Panc1 (cell line): ENCODE measurements around the gene ZFYVE28. TPM values are rescaled to one million over a fixed set of nuclear protein-coding genes. Genes with fewer than 3 reads are reported as not detected.

Experiments used
- ATAC-seq: fragments of 200-7000 bp; cut with Tn5 transposase; 2 replicates; pipeline ENCODE4 v1.9.1; 2020; ENCODE audit warnings: mild to moderate bottlenecking, moderate library complexity
- BruUV-seq: library from RNA; stranded (reverse); fragments of 400-500 nt; replicated peaks from 2 replicates; lab custom pipeline; 2021; lab: Mats Ljungman, UMichigan
- CTCF ChIA-PET: fragments of 300-600 bp; sonication (Branson Sonifier 250); formaldehyde crosslinking; loops from one replicate; lab custom pipeline; 2022; ENCODE audit warnings: antibody characterized with exemption; lab: Charles Lee
- POLR2A ChIA-PET: fragments of 300-600 bp; sonication (Branson Sonifier 250); formaldehyde crosslinking; loops from one replicate; lab custom pipeline; 2022; ENCODE audit warnings: antibody characterized with exemption; lab: Charles Lee
- DNase-seq: peaks from one replicate; pipeline ENCODE4 v3.0.0-alpha.2; 2010; ENCODE audit warnings: low read depth, low spot score
- H3K27ac ChIP-seq: 2 replicates; pipeline ENCODE4 v1.5.1; 2011; ENCODE audit warnings: mild to moderate bottlenecking, low read length, inconsistent platforms
- H3K27me3 ChIP-seq: fragments of 200-500 bp; sonication (Bioruptor generic); 2 replicates; pipeline ENCODE4 v1.6.0; 2014; ENCODE audit warnings: low read length, inconsistent platforms; ENCODE audit not compliant: control insufficient read depth, insufficient read depth
- H3K36me3 ChIP-seq: fragments of 200-500 bp; sonication (Bioruptor generic); 2 replicates; pipeline ENCODE4 v1.5.1; 2014; ENCODE audit warnings: inconsistent platforms, mild to moderate bottlenecking, low read length, moderate library complexity; ENCODE audit not compliant: control insufficient read depth, insufficient read depth
- H3K4me1 ChIP-seq: 2 replicates; pipeline ENCODE4 v1.5.1; 2011; ENCODE audit warnings: inconsistent platforms, mild to moderate bottlenecking, low read length, moderate library complexity; ENCODE audit not compliant: control insufficient read depth, insufficient read depth
- H3K4me3 ChIP-seq, 2 experiments: 2 replicates each; pipeline ENCODE4 v1.5.1; 2011 to 2012; ENCODE audit warnings: low read depth in 2 of 2, low read length in 2 of 2, mild to moderate bottlenecking in 2 of 2, inconsistent platforms in 1 of 2, moderate library complexity in 1 of 2
- H3K9me3 ChIP-seq: fragments of 200-500 bp; sonication (Bioruptor generic); 2 replicates; pipeline ENCODE4 v1.5.1; 2014; ENCODE audit warnings: low read depth, mild to moderate bottlenecking, inconsistent platforms, low read length, moderate library complexity; ENCODE audit not compliant: control insufficient read depth, insufficient read depth
- POLR2AphosphoS5 ChIP-seq: IDR thresholded peaks from 2 replicates; pipeline ENCODE4 v1.6.1; 2012; ENCODE audit warnings: mild to moderate bottlenecking, low read depth, low read length, moderate library complexity
- SIN3A ChIP-seq: IDR thresholded peaks from 2 replicates; pipeline ENCODE4 v1.6.1; 2012; ENCODE audit warnings: low read depth, mild to moderate bottlenecking, low read length, moderate library complexity, borderline replicate concordance; ENCODE audit not compliant: insufficient read depth
- TCF7L2 ChIP-seq: IDR thresholded peaks from 2 replicates; pipeline ENCODE4 v1.6.1; 2011; ENCODE audit warnings: mild to moderate bottlenecking, low read depth, low read length, inconsistent platforms
- in situ Hi-C: cut with HindIII; loops from 2 replicates; pipeline ENCODE4 v1.10.0; 2016; ENCODE audit warnings: low sequenced_read_pairs, low pct_unique_long_range_greater_than_20kb
- intact Hi-C: fragments of 100-400 bp; cut with micrococcal nuclease; formaldehyde crosslinking; loops from one replicate; pipeline ENCODE4 v1.10.0; 2022; ENCODE audit not compliant: unreplicated experiment
- total RNA-seq: library from RNA; stranded (reverse); gene quantifications from one replicate; pipeline ENCODE4 v1.2.1, GENCODE V29; 2021; ENCODE audit not compliant: unreplicated experiment
- TF ChIP-seq, protein P1 (sequence below), 2 experiments: IDR thresholded peaks; 2 replicates each; pipeline ENCODE4 v1.6.1; 2011 to 2012; ENCODE audit warnings: low read depth in 2 of 2, control low read depth in 1 of 2, low read length in 1 of 2, mild to moderate bottlenecking in 1 of 2, moderate library complexity in 1 of 2; ENCODE audit not compliant: insufficient read depth in 1 of 2
- TF ChIP-seq, protein P2 (sequence below): fragments of 450-650 bp; IDR thresholded peaks from 2 replicates; pipeline ENCODE4 v1.5.1; 2017; ENCODE audit warnings: mild to moderate bottlenecking

The ZFYVE28 gene
- total RNA-seq, 1 experiment from 2014 or later: 11.9 TPM

DNA sequence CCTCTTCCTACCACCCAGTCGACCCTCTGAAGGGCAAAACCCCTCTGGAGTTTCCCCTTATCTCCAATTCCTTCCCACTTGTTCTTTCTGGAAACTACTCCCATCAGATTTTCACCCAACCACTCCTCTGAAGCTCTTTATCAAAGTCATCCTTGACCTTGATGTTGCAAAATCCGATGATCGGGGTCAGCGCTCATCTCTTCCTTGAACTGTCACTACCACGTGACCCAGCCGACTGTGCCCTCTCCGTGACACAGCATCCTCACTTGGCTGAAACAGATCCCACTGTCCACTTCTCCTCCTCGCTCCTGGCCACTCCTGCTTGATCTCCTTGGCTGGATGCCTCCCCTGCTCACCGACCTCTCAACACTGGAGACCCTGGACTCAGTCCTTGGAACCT, 1.4 kb upstream of the ZFYVE28 start:
- Histone ChIP-seq H3K9me3 (no peaks in the 10 kb centered on the region), H3K36me3 (no peaks in the 10 kb centered on the region), H3K27ac (no peak overlapping the region), H3K27me3 (no peaks in the 10 kb centered on the region), H3K4me1 (peaks cover 6% of the 10 kb centered on the region), H3K4me3 (no peak overlapping the region)
- no peak for DNase-seq
- intact Hi-C loops: no loop called here
- TF ChIP-seq, protein P1, sequence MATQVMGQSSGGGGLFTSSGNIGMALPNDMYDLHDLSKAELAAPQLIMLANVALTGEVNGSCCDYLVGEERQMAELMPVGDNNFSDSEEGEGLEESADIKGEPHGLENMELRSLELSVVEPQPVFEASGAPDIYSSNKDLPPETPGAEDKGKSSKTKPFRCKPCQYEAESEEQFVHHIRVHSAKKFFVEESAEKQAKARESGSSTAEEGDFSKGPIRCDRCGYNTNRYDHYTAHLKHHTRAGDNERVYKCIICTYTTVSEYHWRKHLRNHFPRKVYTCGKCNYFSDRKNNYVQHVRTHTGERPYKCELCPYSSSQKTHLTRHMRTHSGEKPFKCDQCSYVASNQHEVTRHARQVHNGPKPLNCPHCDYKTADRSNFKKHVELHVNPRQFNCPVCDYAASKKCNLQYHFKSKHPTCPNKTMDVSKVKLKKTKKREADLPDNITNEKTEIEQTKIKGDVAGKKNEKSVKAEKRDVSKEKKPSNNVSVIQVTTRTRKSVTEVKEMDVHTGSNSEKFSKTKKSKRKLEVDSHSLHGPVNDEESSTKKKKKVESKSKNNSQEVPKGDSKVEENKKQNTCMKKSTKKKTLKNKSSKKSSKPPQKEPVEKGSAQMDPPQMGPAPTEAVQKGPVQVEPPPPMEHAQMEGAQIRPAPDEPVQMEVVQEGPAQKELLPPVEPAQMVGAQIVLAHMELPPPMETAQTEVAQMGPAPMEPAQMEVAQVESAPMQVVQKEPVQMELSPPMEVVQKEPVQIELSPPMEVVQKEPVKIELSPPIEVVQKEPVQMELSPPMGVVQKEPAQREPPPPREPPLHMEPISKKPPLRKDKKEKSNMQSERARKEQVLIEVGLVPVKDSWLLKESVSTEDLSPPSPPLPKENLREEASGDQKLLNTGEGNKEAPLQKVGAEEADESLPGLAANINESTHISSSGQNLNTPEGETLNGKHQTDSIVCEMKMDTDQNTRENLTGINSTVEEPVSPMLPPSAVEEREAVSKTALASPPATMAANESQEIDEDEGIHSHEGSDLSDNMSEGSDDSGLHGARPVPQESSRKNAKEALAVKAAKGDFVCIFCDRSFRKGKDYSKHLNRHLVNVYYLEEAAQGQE (IDR thresholded peaks at IDR 0.05; ENCODE audit: insufficient read depth in 1 of 2, low read depth in 2 of 2, low read length in 1 of 2): no peak
- TF ChIP-seq TCF7L2 (no peak), POLR2AphosphoS5 (no peak), SIN3A (no peak)
- TF ChIP-seq, protein P2, sequence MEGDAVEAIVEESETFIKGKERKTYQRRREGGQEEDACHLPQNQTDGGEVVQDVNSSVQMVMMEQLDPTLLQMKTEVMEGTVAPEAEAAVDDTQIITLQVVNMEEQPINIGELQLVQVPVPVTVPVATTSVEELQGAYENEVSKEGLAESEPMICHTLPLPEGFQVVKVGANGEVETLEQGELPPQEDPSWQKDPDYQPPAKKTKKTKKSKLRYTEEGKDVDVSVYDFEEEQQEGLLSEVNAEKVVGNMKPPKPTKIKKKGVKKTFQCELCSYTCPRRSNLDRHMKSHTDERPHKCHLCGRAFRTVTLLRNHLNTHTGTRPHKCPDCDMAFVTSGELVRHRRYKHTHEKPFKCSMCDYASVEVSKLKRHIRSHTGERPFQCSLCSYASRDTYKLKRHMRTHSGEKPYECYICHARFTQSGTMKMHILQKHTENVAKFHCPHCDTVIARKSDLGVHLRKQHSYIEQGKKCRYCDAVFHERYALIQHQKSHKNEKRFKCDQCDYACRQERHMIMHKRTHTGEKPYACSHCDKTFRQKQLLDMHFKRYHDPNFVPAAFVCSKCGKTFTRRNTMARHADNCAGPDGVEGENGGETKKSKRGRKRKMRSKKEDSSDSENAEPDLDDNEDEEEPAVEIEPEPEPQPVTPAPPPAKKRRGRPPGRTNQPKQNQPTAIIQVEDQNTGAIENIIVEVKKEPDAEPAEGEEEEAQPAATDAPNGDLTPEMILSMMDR: no peak
- ChIA-PET POLR2A (interaction anchor here (0.6 kb wide), 1 partner anchor 919 kb away, joined by 3 read pairs; no protein-coding TSS in a partner anchor), CTCF (no interaction called here)
- no peak for ATAC-seq
- no TSS peak for BruUV-seq
- in situ Hi-C loops: no loop called here

DNA sequence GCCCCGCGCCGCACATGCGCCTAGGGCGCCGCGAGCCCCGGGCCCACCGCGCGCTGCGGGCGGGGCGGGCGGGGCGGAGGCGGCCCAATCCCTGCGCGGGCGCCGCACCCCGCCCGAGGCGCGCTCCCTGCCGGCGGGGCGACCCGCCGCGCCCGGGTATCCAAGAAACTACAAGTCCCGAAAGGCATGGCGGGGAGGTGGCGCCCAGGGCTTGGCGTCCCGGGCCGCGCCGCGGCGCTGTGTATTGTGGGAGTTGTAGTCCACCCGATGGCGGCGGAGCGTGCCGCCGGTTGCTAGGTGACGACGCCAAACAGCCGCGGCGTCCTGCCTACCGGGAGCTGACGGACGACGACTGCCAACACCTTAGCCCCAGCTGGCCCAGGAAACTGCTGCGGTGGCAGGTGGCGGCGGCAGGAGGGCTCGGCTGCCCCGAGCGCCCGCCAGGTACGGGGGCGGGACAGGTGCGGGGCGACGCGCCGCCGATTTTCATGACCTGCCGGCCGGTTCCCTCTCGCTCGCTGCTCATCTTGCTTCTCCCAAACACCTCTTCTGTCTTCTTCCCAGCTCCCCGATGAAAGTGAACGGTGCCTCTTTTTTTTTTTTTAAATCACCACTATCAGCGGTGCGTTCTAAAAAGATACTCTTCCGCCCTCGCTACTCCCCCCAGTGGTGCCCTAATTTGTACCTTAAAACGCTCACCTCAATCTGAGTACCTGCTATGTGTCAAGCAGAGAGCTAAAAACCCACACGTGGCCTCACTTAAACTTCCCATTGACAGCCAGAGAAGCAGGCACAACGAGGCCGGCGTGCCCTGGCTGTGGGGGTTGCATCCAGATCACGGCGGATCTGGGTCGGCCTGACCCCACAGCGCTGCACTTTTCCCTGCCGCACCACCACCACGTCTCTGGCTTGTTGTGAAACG, 466 bp upstream of the ZFYVE28 start, which contains the start of gene CFAP99:
Gene CFAP99, plus strand, starts transcription at position 306 of the 922 bp plus-strand sequence.
- peaks cover 15% of the 10 kb centered on the region for H3K4me1 ChIP-seq
- POLR2A ChIA-PET: interaction anchor here (0.5 to 0.6 kb wide), 2 partner anchors 157 to 918 kb away, joined by 3 read pairs; no protein-coding TSS in a partner anchor
- ATAC-seq: peak; percentile 87
- BruUV-seq: no TSS peak
- TF ChIP-seq POLR2AphosphoS5: no peak
- TF ChIP-seq, protein P2: peak; percentile 47; the same call in 1 of the 2 replicates
- DNase-seq: no peak
- peak within 1 kb of the TSS; percentile 77 for H3K27ac ChIP-seq
- intact Hi-C loops (no loop called here), in situ Hi-C loops (no loop called here)
- no peaks in the 10 kb centered on the region for H3K36me3 ChIP-seq
- H3K4me3 ChIP-seq: peak within 1 kb of the TSS; percentile 60 to 73
- no peaks in the 10 kb centered on the region for H3K9me3 ChIP-seq
- no peaks in the 10 kb centered on the region for H3K27me3 ChIP-seq
- CTCF ChIA-PET: interaction anchor here (0.5 to 0.6 kb wide), 3 partner anchors 25 to 86 kb away, joined by 3 to 7 read pairs (median 3); no protein-coding TSS in a partner anchor
